ENCODE measurements around the gene SARNP.
A peak's percentile ranks its signal among the peaks of the same experiment; 100 is the strongest.

GRCh38 chr12:55797068-55797467, 20.5 kb downstream of the SARNP start:
- TF ChIP-seq, protein P1, sequence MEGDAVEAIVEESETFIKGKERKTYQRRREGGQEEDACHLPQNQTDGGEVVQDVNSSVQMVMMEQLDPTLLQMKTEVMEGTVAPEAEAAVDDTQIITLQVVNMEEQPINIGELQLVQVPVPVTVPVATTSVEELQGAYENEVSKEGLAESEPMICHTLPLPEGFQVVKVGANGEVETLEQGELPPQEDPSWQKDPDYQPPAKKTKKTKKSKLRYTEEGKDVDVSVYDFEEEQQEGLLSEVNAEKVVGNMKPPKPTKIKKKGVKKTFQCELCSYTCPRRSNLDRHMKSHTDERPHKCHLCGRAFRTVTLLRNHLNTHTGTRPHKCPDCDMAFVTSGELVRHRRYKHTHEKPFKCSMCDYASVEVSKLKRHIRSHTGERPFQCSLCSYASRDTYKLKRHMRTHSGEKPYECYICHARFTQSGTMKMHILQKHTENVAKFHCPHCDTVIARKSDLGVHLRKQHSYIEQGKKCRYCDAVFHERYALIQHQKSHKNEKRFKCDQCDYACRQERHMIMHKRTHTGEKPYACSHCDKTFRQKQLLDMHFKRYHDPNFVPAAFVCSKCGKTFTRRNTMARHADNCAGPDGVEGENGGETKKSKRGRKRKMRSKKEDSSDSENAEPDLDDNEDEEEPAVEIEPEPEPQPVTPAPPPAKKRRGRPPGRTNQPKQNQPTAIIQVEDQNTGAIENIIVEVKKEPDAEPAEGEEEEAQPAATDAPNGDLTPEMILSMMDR (IDR thresholded peaks at IDR 0.05), result peak in 2 of 3 experiments; percentile 30 to 43
- no peak for TF ChIP-seq POLR2A (IDR thresholded peaks at IDR 0.05)
